AG09309 (cell line): ENCODE results near the gene RPS27L.

ENCODE experiments used
- DNase-seq: peaks from one replicate; pipeline ENCODE4 v3.0.0-alpha.2; 2010; ENCODE audit warnings: low read depth
- H3K4me3 ChIP-seq: 2 replicates; pipeline ENCODE4 v1.5.1; 2011; ENCODE audit warnings: mild to moderate bottlenecking, low read depth, low read length, moderate library complexity; ENCODE audit not compliant: control insufficient read depth
- CTCF ChIP-seq: IDR thresholded peaks from 2 replicates; pipeline ENCODE4 v1.5.1; 2011; ENCODE audit warnings: mild to moderate bottlenecking, low read depth, low read length, inconsistent platforms; ENCODE audit not compliant: insufficient read depth, control insufficient read depth; ENCODE audit errors: missing control alignments

The RPS27L gene

GRCh38 chr15:63187589-63188226 is 30.4 kb upstream of the RPS27L start:
- DNase-seq: no peak
- H3K4me3 ChIP-seq: no peak overlapping the region
- no peak for TF ChIP-seq CTCF

- no peak for DNase-seq
- TF ChIP-seq CTCF: no peak
- no peak overlapping the region for H3K4me3 ChIP-seq
These were observed 28.8 kb upstream of the RPS27L start for GRCh38 chr15:63186065-63186464.

DNA sequence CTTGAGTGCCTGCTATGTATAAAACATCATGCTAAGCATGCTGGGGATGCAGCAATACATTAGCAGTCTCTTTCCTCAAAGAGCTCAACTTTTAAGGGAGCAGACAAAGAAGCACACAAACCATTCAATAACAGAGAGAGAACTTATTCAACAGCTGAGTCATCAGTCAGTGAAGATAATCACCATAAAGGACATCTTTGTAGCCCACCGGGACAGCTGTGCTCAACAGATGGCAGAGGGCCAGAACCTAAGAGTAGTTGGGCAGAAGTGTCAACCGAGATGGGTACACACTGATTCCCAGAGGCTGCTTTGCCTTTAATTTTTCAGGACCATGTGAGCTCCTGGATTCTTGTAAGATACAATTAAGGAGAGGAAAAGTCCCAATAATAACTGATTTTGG is 27.9 kb upstream of the RPS27L start:
- no peak for TF ChIP-seq CTCF
- H3K4me3 ChIP-seq: no peak overlapping the region
- no peak for DNase-seq

- no peak for DNase-seq
- no peak for TF ChIP-seq CTCF
These were observed 24.4 kb upstream of the RPS27L start for GRCh38 chr15:63181648-63182047.

GRCh38 chr15:63180746-63181145 is 23.5 kb upstream of the RPS27L start:
- no peak overlapping the region for H3K4me3 ChIP-seq
- no peak for DNase-seq
- TF ChIP-seq CTCF: no peak

More at GRCh38 chr15:63181648-63182047, 24.4 kb upstream of the RPS27L start:
- no peak overlapping the region for H3K4me3 ChIP-seq

- TF ChIP-seq CTCF: no peak
- no peak for DNase-seq
These were observed 20.8 kb upstream of the RPS27L start for GRCh38 chr15:63178034-63178433.

More at GRCh38 chr15:63178034-63178433, 20.8 kb upstream of the RPS27L start:
- no peak overlapping the region for H3K4me3 ChIP-seq
